NCI-H2196 (cell line): Measurements from ENCODE around the gene EEPD1.
A peak's percentile ranks its signal among the peaks of the same experiment; 100 is the strongest.

Source experiments
- DNase-seq: peaks from one replicate; lab custom pipeline; 2025; ENCODE audit not compliant: unreplicated experiment; lab: John Stamatoyannopoulos, UW

Gene EEPD1

DNA sequence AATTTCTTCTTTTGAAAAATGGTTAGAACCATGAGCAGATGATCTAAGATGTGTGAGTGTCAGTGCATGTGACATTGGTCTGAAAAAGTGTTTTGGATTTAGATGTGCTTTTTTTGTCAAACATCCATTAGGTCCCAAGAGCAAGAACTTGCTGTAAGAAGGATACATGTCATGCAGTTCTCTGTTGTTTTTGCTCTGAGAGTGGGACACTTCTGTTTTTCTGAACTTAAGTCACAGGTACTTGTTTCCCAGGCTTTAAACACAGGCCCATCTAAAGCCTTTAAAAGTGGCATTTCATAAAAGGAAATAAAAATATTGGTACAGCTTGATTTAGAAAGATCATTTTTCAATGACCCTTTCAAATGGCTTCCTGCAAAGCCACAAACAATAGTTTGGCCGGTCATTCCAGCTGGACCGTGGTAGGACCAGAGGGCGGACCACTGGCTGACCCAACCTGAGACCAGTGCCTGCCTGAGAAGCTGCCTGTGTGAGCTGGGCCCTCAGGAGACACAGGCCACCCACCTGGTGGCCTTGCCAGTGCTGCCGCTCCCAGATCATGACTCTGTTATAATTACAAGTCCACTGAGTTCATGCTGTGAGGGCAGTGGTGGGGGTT, 92.7 kb downstream of the EEPD1 start:
- no peak for DNase-seq

- no peak for DNase-seq
Observed at GRCh38 chr7:36249091-36249490, 96.0 kb downstream of the EEPD1 start.

DNA sequence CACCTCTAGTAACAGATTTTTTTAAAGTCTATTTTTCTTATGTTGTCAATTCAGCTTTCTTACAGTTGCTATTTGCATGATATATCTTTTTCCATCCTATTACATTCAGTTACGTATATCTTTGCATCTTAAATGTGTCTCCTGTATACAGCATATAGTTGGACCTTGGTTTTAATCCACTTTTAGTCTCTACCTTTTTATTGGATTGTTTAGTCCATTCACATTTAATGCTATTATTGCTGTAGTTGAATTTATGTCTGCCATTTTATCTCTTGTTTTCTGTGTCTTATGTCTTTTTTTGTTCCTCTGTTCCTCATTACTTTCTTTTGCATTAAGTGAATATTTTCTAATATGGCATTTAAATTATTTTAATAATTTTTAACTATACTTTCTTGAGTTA, 100.6 kb downstream of the EEPD1 start:
- no peak for DNase-seq

- peak; percentile 72 for DNase-seq
Observed at GRCh38 chr7:36258510-36259259, 105.6 kb downstream of the EEPD1 start.

GRCh38 chr7:36260481-36260880, 107.4 kb downstream of the EEPD1 start:
- no peak for DNase-seq

GRCh38 chr7:36261019-36261754, 108.1 kb downstream of the EEPD1 start:
- no peak for DNase-seq

DNA sequence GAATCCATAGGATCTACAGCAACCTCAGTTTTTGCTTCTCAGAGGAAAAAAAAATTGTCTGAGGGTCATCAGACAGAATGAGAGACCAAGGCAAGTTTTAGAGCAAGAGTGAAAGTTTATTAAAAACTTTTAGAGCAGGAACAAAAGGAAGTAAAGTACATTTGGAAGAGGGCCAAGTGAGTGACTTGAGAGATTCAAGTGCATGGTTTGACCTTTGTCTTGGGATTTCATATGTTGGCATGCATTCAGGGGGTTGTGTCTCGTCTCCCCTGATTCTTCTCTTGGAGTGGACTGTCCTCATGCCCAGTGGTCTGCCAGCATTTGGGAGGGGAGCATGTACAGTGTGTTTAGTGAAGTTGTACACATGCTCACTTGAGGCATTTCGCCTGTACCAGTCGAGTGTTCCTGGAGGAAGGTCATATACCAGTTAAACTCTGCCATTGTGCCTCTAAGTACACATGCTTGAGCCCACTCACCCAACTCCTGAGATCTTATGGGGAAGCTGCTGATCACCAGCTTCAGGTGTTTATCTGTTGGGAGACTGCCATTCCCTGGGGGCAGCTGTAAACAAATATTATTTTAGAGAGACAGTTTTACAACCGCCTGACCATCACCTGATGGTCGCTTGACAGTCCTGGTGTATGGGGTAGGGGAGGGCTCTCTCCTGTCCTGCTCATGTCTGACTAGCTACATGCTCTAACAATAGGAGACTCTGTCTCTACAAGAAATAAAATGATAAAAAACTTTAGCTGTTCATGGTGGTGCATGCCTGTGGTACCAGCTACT, 109.4 kb downstream of the EEPD1 start:
- DNase-seq, result no peak

DNA sequence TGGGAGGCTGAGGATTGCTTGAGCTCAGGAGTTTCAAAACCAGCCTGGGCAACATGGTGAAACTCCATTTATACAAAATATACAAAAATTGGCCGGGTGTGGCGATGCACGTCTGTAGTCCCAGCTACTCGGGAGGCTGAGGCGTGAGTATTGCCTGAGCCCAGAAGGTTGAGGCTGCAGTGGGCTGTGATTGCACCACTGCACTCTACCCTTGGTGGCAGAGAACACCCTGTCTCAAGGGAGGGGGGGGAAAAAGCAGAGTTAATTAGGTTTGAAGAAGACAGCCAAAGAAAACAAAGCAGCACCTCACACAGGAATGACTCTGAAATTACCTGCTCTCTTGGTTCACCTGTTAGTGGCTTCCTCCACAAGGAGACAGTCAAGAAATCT, 110.0 kb downstream of the EEPD1 start:
- no peak for DNase-seq

- DNase-seq, result no peak
Observed at GRCh38 chr7:36264123-36264801, 111.2 kb downstream of the EEPD1 start.

DNA sequence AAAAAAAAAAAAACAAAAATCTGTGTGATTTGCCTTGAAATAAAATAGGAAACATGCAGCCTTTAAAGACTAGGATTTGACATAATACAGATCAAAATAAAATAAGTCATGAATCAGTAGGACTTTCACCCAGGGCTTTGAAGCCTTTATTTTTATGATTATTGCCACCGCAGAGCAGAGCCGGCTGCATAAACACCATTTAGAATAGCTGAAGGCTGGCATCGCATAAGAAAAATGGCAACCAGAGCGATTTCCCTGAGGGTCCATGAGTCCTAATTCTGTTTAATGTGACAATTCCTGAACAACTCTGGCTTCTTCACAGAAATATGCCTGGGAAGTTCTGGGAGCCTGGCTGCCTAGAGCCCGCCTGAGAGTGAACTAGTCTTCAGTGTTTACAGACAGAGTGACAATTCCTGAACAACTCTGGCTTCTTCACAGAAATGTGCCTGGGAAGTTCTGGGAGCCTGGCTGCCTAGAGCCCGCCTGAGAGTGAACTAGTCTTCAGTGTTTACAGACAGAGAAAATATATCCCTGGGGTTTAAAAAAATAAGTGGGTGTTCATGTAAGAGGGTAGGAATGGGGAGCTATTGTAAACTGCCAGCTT, 112.0 kb downstream of the EEPD1 start:
- DNase-seq, result no peak

GRCh38 chr7:36265680-36266079, 112.6 kb downstream of the EEPD1 start:
- DNase-seq, result no peak

DNA sequence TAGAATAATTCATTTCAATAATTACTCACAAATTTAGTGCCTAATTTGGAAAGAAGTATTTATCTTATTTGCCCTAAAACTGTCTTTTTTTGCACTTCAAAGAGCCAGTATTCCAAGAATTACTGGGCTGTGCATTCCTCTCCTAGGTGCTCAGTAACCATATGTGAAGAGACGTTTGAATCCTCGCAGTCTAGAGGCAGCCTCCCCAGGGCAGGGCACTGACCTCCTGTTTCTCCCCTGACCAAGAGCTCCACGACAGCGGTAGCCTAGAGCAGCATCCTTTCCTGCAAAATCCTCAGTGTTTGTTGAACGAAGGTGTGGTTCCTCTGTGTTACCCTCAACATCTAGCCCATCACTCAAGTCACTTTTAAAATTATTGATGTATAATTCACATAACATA, 113.1 kb downstream of the EEPD1 start:
- DNase-seq, result no peak

GRCh38 chr7:36266683-36267082, 113.6 kb downstream of the EEPD1 start:
- no peak for DNase-seq

- DNase-seq, result no peak
Observed at GRCh38 chr7:36272211-36272566, 119.1 kb downstream of the EEPD1 start.

DNA sequence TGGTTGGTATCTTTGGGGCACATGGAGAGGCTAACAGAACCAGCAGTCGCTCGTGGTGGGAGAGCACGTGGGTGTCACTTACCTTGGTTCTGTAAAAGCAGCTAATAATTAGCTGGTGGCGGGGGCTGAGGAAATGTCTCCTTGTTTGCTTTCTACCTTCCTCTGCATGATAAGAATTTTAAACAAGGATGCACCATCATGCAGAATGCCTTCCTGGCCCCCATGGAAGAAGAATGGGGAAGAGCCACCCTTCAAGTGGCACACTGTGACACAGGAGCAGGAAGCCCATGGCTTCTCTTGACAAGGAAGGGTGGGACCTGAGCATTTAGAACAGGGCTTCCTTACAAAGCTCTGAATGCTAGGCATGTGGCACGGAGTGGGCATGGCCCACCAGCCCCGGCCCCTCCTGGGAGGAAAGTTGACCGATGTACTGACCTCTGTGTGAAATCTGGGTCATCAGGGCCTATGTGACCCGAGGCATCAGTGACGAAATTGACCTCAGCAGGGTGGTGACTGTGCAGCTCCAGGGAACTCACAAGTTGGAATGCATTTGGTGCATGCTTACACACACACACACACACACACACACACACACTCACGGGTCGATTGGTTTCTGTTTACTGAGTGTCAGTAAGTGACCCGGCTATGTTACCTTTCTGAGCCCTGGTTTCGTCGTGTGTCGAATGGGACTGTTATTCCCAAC, 119.7 kb downstream of the EEPD1 start:
- DNase-seq, result no peak

GRCh38 chr7:36273836-36274235, 120.8 kb downstream of the EEPD1 start:
- DNase-seq, result no peak

- no peak for DNase-seq
Observed at GRCh38 chr7:36275735-36276284, 122.8 kb downstream of the EEPD1 start.

DNA sequence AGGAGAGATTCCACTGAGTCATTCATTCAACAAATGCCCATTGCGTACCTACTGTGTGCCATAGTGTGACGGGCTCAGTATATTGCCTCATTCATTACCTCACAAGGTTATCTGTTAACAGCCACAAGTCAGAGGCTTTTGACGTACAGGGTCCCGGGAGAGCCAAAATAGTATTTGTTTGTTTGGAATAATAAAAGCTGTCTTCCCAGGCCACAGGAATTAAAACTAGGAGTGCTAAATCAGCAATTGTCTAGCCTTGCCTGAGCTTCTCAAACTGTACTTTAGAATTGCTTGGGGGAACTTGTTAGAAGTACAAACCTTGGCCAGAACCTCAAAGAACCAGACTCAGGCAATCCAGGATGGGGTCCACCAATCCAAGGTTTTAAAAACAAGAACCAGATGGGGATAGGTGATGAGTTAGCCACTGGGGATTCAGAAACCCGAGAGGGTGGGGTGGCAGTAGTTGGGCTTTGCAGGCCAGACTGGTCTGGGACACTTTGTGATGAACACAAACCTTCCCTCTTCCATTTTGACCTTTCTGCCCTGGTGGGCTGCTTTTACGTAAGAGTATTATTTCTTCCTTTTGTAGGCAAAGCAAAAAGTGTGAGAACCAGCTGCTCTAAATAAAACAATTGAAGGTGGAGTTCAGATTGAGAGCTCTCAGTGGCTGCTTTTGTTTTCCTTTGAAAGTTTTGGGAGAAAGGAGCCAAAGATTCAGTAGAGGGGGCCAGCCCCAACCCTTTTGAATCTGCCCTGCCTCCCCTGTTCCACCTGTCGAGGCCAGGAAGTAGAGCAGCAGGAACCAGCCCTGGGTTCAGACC, 123.6 kb downstream of the EEPD1 start:
- DNase-seq, result no peak

- DNase-seq, result no peak
Observed at GRCh38 chr7:36277249-36277542, 124.1 kb downstream of the EEPD1 start.
